Measurements from ENCODE around the gene TBL3. TPM values are rescaled to one million over a fixed set of nuclear protein-coding genes. Genes with fewer than 3 reads are reported as not detected.

Gene TBL3
- total and polyA plus RNA-seq, 9 of the 15 experiments (the other 6 are each of a cell fraction or from before 2014, with no cell fraction given), result 0.97 to 117 (median 24.5) TPM

DNA sequence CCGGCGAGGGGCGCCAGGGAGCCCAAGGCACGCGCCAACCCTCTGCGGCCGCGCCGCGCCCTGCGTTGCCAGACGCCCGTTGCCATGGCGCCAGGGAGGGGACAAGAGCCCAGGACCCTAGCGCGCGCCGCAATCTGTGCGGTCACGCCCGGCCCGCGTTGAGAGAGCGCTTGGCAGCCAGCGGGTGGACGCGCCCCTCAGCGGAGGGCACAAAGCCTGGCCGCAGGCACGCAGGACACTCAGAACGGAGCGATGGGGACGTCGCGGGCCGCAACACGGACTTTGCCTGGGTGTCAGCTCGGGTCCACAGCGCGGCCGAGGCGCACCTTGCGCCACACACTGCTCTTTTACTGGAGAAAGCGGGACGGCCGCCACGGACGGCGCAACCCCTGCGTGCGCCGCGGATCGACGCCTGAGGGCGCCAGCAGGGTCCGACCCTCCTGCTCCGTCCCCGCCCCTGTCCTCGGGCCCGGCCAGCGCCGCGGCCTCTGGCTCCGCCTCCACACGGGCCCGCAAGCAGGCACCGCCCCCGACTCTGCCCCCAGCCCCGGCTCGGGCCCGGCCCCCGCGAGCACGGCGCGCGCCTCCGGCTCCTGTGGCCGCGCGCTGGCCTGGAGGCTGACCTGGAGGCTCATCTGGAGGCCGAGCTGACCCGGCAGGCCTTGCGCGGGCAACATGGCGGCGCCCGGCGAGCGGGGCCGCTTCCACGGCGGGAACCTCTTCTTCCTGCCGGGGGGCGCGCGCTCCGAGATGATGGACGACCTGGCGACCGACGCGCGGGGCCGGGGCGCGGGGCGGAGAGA lies 11.9 kb downstream of the TBL3 start, which contains the start of gene GFER:
Gene GFER, plus strand, starts transcription at position 650 of the 803 bp plus-strand sequence. Its CDS starts 26 bp downstream, at position 676.
- H4K20me1 ChIP-seq (replicated peaks; ENCODE audit: control insufficient read depth, insufficient read depth, low read length), result no peaks in the 10 kb centered on the region
- WGBS (ENCODE audit: insufficient coverage, low coverage, missing lambda C conversion rate), result under 1% methylated on average over 75 of the region's 109 CpGs
- in situ Hi-C loops (cut with MboI), result no loop called here
- H3K4me1 ChIP-seq (replicated peaks in 1 of 2; ENCODE audit: control insufficient read depth in 2 of 2, insufficient read depth in 2 of 2, low read length in 2 of 2), result peaks cover 6 to 72% of the 10 kb centered on the region in 2 experiments; a peak in 4 of 5 replicates
- peak within 1 kb of the TSS; percentile 88 for H2AFZ ChIP-seq (ENCODE audit: low read depth, low read length)
- peak; percentile 92 to 98 (median 94) for DNase-seq (ENCODE audit: extremely low read depth in 1 of 4, low spot score in 3 of 4)
- peaks cover 16% of the 10 kb centered on the region for H3K79me2 ChIP-seq (ENCODE audit: control insufficient read depth, insufficient read depth, low read length)
- FAIRE-seq, result peak; percentile 90
- ChIA-PET CTCF (ENCODE audit: low intra/inter-chr PET ratio) (interaction anchor here (0.7 kb wide), 1 partner anchor 198 kb away, joined by 3 read pairs; no protein-coding TSS in a partner anchor), POLR2A (interaction anchor here (0.9 to 10.2 kb wide), 6 partner anchors 9 to 33 kb away, joined by 3 to 103 read pairs (median 4); partner anchors contain the start of genes RNF151, RPS2 and TBL3)
- no peaks in the 10 kb centered on the region for H3K27me3 ChIP-seq (ENCODE audit: control insufficient read depth in 2 of 2, insufficient read depth in 2 of 2, low read length in 2 of 2)
- intact Hi-C loops (cut with micrococcal nuclease), result no loop called here
- no peaks in the 10 kb centered on the region for H3K9me3 ChIP-seq (replicated peaks; ENCODE audit: control insufficient read depth, insufficient read depth, low read depth, low read length)
- H3K4me2 ChIP-seq (ENCODE audit: insufficient read depth, low read length), result peak within 1 kb of the TSS; percentile 82
- BruUV-seq (replicated peaks), result no TSS peak
- H3K9me1 ChIP-seq (ENCODE audit: control insufficient read depth, insufficient read depth, low read length), result no peaks in the 10 kb centered on the region
- peak within 1 kb of the TSS; percentile 70 for H3K4me3 ChIP-seq
- H3K36me3 ChIP-seq (ENCODE audit: control insufficient read depth, insufficient read depth, low read length), result peaks cover 30% of the 10 kb centered on the region; the same call in 1 of the 3 replicates
- peak within 1 kb of the TSS; percentile 73 for H3K27ac ChIP-seq (ENCODE audit: extremely low read depth, low read depth, low read length)
- ATAC-seq, result peak; percentile 94
- H3K9ac ChIP-seq (ENCODE audit: insufficient read depth in 1 of 2, low read depth in 2 of 2, low read length in 2 of 2), result peak within 1 kb of the TSS; percentile 67 to 98
- TF ChIP-seq, protein P1, sequence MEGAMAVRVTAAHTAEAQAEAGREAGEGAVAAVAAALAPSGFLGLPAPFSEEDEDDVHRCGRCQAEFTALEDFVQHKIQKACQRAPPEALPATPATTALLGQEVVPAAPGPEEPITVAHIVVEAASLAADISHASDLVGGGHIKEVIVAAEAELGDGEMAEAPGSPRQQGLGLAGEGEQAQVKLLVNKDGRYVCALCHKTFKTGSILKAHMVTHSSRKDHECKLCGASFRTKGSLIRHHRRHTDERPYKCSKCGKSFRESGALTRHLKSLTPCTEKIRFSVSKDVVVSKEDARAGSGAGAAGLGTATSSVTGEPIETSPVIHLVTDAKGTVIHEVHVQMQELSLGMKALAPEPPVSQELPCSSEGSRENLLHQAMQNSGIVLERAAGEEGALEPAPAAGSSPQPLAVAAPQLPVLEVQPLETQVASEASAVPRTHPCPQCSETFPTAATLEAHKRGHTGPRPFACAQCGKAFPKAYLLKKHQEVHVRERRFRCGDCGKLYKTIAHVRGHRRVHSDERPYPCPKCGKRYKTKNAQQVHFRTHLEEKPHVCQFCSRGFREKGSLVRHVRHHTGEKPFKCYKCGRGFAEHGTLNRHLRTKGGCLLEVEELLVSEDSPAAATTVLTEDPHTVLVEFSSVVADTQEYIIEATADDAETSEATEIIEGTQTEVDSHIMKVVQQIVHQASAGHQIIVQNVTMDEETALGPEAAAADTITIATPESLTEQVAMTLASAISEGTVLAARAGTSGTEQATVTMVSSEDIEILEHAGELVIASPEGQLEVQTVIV (CRISPR knock-in tag; IDR thresholded peaks at IDR 0.05; ENCODE audit: borderline replicate concordance), result no peak
- TF ChIP-seq PTBP1 (IDR thresholded peaks at IDR 0.05; ENCODE audit: low read depth, low read length) (no peak; the same call in 1 of the 2 replicates), SIRT6 (IDR thresholded peaks at IDR 0.05; ENCODE audit: low read depth, low read length) (no peak), CBFA2T3 (IDR thresholded peaks at IDR 0.05) (no peak), POLR2AphosphoS2 (IDR thresholded peaks at IDR 0.05; ENCODE audit: low read length) (no peak), PRMT5 (CRISPR knock-in tag; IDR thresholded peaks at IDR 0.05) (no peak)
- TF ChIP-seq, protein P2, sequence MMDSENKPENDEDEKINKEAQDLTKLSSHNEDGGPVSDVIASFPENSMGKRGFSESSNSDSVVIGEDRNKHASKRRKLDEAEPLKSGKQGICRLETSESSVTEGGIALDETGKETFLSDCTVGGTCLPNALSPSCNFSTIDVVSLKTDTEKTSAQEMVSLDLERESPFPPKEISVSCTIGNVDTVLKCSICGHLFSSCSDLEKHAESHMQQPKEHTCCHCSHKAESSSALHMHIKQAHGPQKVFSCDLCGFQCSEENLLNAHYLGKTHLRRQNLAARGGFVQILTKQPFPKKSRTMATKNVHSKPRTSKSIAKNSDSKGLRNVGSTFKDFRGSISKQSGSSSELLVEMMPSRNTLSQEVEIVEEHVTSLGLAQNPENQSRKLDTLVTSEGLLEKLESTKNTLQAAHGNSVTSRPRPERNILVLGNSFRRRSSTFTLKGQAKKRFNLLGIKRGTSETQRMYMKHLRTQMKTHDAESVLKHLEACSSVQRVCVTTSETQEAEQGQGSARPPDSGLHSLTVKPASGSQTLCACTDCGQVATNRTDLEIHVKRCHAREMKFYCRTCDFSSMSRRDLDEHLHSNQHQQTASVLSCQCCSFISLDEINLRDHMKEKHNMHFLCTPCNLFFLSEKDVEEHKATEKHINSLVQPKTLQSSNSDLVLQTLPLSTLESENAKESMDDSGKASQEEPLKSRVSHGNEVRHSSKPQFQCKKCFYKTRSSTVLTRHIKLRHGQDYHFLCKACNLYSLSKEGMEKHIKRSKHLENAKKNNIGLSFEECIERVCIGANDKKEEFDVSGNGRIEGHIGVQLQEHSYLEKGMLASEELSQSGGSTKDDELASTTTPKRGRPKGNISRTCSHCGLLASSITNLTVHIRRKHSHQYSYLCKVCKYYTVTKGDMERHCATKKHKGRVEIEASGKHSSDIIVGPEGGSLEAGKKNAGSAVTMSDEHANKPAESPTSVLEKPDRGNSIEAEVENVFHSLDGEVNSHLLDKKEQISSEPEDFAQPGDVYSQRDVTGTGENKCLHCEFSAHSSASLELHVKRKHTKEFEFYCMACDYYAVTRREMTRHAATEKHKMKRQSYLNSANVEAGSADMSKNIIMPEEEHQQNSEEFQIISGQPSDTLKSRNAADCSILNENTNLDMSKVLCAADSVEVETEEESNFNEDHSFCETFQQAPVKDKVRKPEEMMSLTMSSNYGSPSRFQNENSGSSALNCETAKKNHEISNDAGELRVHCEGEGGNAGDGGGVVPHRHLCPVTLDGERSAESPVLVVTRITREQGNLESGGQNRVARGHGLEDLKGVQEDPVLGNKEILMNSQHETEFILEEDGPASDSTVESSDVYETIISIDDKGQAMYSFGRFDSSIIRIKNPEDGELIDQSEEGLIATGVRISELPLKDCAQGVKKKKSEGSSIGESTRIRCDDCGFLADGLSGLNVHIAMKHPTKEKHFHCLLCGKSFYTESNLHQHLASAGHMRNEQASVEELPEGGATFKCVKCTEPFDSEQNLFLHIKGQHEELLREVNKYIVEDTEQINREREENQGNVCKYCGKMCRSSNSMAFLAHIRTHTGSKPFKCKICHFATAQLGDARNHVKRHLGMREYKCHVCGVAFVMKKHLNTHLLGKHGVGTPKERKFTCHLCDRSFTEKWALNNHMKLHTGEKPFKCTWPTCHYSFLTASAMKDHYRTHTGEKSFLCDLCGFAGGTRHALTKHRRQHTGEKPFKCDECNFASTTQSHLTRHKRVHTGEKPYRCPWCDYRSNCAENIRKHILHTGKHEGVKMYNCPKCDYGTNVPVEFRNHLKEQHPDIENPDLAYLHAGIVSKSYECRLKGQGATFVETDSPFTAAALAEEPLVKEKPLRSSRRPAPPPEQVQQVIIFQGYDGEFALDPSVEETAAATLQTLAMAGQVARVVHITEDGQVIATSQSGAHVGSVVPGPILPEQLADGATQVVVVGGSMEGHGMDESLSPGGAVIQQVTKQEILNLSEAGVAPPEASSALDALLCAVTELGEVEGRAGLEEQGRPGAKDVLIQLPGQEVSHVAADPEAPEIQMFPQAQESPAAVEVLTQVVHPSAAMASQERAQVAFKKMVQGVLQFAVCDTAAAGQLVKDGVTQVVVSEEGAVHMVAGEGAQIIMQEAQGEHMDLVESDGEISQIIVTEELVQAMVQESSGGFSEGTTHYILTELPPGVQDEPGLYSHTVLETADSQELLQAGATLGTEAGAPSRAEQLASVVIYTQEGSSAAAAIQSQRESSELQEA (IDR thresholded peaks at IDR 0.05; ENCODE audit: low read depth), result no peak
- TF ChIP-seq, protein P3, sequence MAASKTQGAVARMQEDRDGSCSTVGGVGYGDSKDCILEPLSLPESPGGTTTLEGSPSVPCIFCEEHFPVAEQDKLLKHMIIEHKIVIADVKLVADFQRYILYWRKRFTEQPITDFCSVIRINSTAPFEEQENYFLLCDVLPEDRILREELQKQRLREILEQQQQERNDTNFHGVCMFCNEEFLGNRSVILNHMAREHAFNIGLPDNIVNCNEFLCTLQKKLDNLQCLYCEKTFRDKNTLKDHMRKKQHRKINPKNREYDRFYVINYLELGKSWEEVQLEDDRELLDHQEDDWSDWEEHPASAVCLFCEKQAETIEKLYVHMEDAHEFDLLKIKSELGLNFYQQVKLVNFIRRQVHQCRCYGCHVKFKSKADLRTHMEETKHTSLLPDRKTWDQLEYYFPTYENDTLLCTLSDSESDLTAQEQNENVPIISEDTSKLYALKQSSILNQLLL (CRISPR knock-in tag; IDR thresholded peaks at IDR 0.05; ENCODE audit: borderline replicate concordance), result no peak
